CD4-positive, alpha-beta memory T cell (primary cell): Measurements from ENCODE around the gene ADGRG2. TPM values are rescaled to one million over a fixed set of nuclear protein-coding genes. Genes with fewer than 3 reads are reported as not detected.

Source experiments
- CTCF ChIA-PET: fragments of 350-600 bp; sonication (Branson Sonifier 250); formaldehyde crosslinking; loops from one replicate; lab custom pipeline; 2021; ENCODE audit warnings: inconsistent platforms; ENCODE audit not compliant: partially characterized antibody; lab: Charles Lee
- POLR2A ChIA-PET: fragments of 350-600 bp; sonication (Branson Sonifier 250); formaldehyde crosslinking; loops from one replicate; lab custom pipeline; 2021; ENCODE audit not compliant: partially characterized antibody; lab: Charles Lee
- DNase-seq, 5 donors: peaks; one replicate each; pipeline versions ENCODE4 v3.0.0 to v3.0.0-alpha.2; 2020 to 2022; ENCODE audit warnings: mixed read lengths in 1 of 5
- H3K27ac ChIP-seq: one replicate; pipeline ENCODE4 v1.7.0; 2013; ENCODE audit warnings: low read depth, low read length
- H3K27me3 ChIP-seq: 2 replicates; pipeline ENCODE4 v1.7.0; 2013; ENCODE audit warnings: mild to moderate bottlenecking, low read length, moderate library complexity; ENCODE audit not compliant: insufficient read depth
- H3K36me3 ChIP-seq: 2 replicates; pipeline ENCODE4 v1.7.0; 2013; ENCODE audit warnings: mild to moderate bottlenecking, low read length, moderate library complexity; ENCODE audit not compliant: insufficient read depth
- H3K4me1 ChIP-seq: 2 replicates; pipeline ENCODE4 v1.7.0; 2013; ENCODE audit warnings: mild to moderate bottlenecking, low read length, moderate library complexity; ENCODE audit not compliant: insufficient read depth
- H3K4me3 ChIP-seq, 2 donors: one replicate each; pipeline ENCODE4 v1.7.0; 2013; ENCODE audit warnings: low read length in 2 of 2, mild to moderate bottlenecking in 1 of 2
- H3K9me3 ChIP-seq, 2 donors: one replicate each; pipeline ENCODE4 v1.7.0; 2013; ENCODE audit warnings: low read length in 2 of 2, control low read depth in 1 of 2; ENCODE audit not compliant: control insufficient read depth in 1 of 2
- H3K27ac Mint-ChIP-seq, 7 donors: one replicate each; pipeline ENCODE4 v1.8.0; 2020 to 2021; ENCODE audit warnings: mixed read lengths in 7 of 7, mild to moderate bottlenecking in 6 of 7, inconsistent platforms in 3 of 7, moderate library complexity in 3 of 7
- H3K27me3 Mint-ChIP-seq, 2 donors: one replicate each; pipeline ENCODE4 v1.8.0; 2020 to 2021; ENCODE audit warnings: mixed read lengths in 2 of 2
- H3K36me3 Mint-ChIP-seq, 2 donors: one replicate each; pipeline ENCODE4 v1.8.0; 2020 to 2021; ENCODE audit warnings: mixed read lengths in 2 of 2, inconsistent platforms in 1 of 2, mild to moderate bottlenecking in 1 of 2
- H3K4me1 Mint-ChIP-seq, 4 donors: one replicate each; pipeline ENCODE4 v1.8.0; 2020 to 2021; ENCODE audit warnings: mixed read lengths in 4 of 4, mild to moderate bottlenecking in 1 of 4
- H3K4me3 Mint-ChIP-seq, 8 donors: one replicate each; pipeline ENCODE4 v1.8.0; 2020 to 2021; ENCODE audit warnings: mixed read lengths in 8 of 8, mild to moderate bottlenecking in 7 of 8, moderate library complexity in 6 of 8, inconsistent platforms in 3 of 8
- H3K9me3 Mint-ChIP-seq, 8 donors: one replicate each; pipeline ENCODE4 v1.8.0; 2020 to 2021; ENCODE audit warnings: mixed read lengths in 8 of 8, mild to moderate bottlenecking in 5 of 8, inconsistent platforms in 3 of 8, moderate library complexity in 1 of 8
- intact Hi-C: fragments of 100-400 bp; cut with micrococcal nuclease; formaldehyde crosslinking; loops from one replicate; pipeline ENCODE4 v1.15.1; 2023
- polyA plus RNA-seq, 2 donors: library from polyadenylated mRNA; unstranded; fragments of 300-500 nt; fragmentation: Illumina TruSeq; gene quantifications; one replicate each; pipeline ENCODE4 v1.2.3, GENCODE V29; 2021
- total RNA-seq, 2 experiments: library from RNA; stranded (reverse); gene quantifications; one replicate each; pipeline ENCODE4 v1.2.3, GENCODE V29; 2021

Gene ADGRG2
- total and polyA plus RNA-seq, 4 experiments from 2014 or later, result not detected

- no peaks in the 10 kb centered on the region for H3K36me3 ChIP-seq
- CTCF ChIA-PET, result no interaction called here
- no peaks in the 10 kb centered on the region for H3K27me3 ChIP-seq
- peaks cover 0 to 6% (median 2%) of the 10 kb centered on the region in 8 donors for H3K9me3 Mint-ChIP-seq
- intact Hi-C loops, result no loop called here
- H3K27me3 Mint-ChIP-seq, result peaks cover 12 to 22% of the 10 kb centered on the region in 2 donors
- H3K27ac ChIP-seq, result no peak overlapping the region
- H3K27ac Mint-ChIP-seq, result no peak overlapping the region
- H3K36me3 Mint-ChIP-seq, result no peaks in the 10 kb centered on the region
- H3K4me3 ChIP-seq, result no peak overlapping the region
- DNase-seq, result no peak
- no peaks in the 10 kb centered on the region for H3K4me1 ChIP-seq
- H3K4me1 Mint-ChIP-seq, result no peaks in the 10 kb centered on the region
- H3K9me3 ChIP-seq, result no peaks in the 10 kb centered on the region
- POLR2A ChIA-PET, result no interaction called here
- H3K4me3 Mint-ChIP-seq, result no peak overlapping the region
Observed at GRCh38 chrX:19107035-19107434, 15.2 kb downstream of the ADGRG2 start.

- H3K27ac Mint-ChIP-seq, result no peak overlapping the region
- peaks cover 0 to 8% (median under 1%) of the 10 kb centered on the region in 8 donors for H3K9me3 Mint-ChIP-seq
- no peak for DNase-seq
- Histone ChIP-seq H3K4me1 (no peaks in the 10 kb centered on the region), H3K27ac (no peak overlapping the region), H3K9me3 (no peaks in the 10 kb centered on the region), H3K4me3 (no peak overlapping the region), H3K27me3 (no peaks in the 10 kb centered on the region), H3K36me3 (no peaks in the 10 kb centered on the region)
- intact Hi-C loops, result no loop called here
- no peaks in the 10 kb centered on the region for H3K4me1 Mint-ChIP-seq
- H3K4me3 Mint-ChIP-seq, result no peak overlapping the region
- ChIA-PET POLR2A (no interaction called here), CTCF (no interaction called here)
- no peaks in the 10 kb centered on the region for H3K36me3 Mint-ChIP-seq
- H3K27me3 Mint-ChIP-seq, result peaks cover 0 to 1% of the 10 kb centered on the region in 2 donors
Observed at GRCh38 chrX:19100586-19100985, 21.7 kb downstream of the ADGRG2 start.

GRCh38 chrX:19097553-19098283 lies 24.6 kb downstream of the ADGRG2 start:
- no peaks in the 10 kb centered on the region for H3K36me3 Mint-ChIP-seq
- Histone ChIP-seq H3K4me1 (no peaks in the 10 kb centered on the region), H3K36me3 (no peaks in the 10 kb centered on the region), H3K4me3 (no peak overlapping the region), H3K27me3 (no peaks in the 10 kb centered on the region), H3K9me3 (no peaks in the 10 kb centered on the region), H3K27ac (no peak overlapping the region)
- H3K27ac Mint-ChIP-seq, result no peak overlapping the region
- CTCF ChIA-PET, result no interaction called here
- H3K9me3 Mint-ChIP-seq, result peaks cover 0 to 8% (median 0%) of the 10 kb centered on the region in 8 donors
- peaks cover 0 to 1% of the 10 kb centered on the region in 2 donors for H3K27me3 Mint-ChIP-seq
- POLR2A ChIA-PET, result no interaction called here
- DNase-seq, result no peak
- no peak overlapping the region for H3K4me3 Mint-ChIP-seq
- no peaks in the 10 kb centered on the region for H3K4me1 Mint-ChIP-seq
- intact Hi-C loops, result no loop called here

GRCh38 chrX:19096586-19096985 lies 25.7 kb downstream of the ADGRG2 start:
- Mint-ChIP-seq H3K4me1 (no peaks in the 10 kb centered on the region), H3K4me3 (no peak overlapping the region), H3K27me3 (peaks cover 0 to 1% of the 10 kb centered on the region in 2 donors), H3K36me3 (no peaks in the 10 kb centered on the region), H3K27ac (no peak overlapping the region), H3K9me3 (peaks cover 0 to 8% (median 1%) of the 10 kb centered on the region in 8 donors)
- H3K9me3 ChIP-seq, result no peaks in the 10 kb centered on the region
- no peaks in the 10 kb centered on the region for H3K27me3 ChIP-seq
- ChIA-PET CTCF (no interaction called here), POLR2A (no interaction called here)
- no peaks in the 10 kb centered on the region for H3K4me1 ChIP-seq
- H3K27ac ChIP-seq, result no peak overlapping the region
- no peak overlapping the region for H3K4me3 ChIP-seq
- H3K36me3 ChIP-seq, result no peaks in the 10 kb centered on the region
- DNase-seq, result no peak
- intact Hi-C loops, result no loop called here

GRCh38 chrX:19094654-19095053 lies 27.6 kb downstream of the ADGRG2 start:
- no peak overlapping the region for H3K4me3 Mint-ChIP-seq
- intact Hi-C loops, result no loop called here
- Histone ChIP-seq H3K36me3 (no peaks in the 10 kb centered on the region), H3K27me3 (no peaks in the 10 kb centered on the region), H3K4me1 (no peaks in the 10 kb centered on the region), H3K9me3 (no peaks in the 10 kb centered on the region), H3K4me3 (no peak overlapping the region), H3K27ac (no peak overlapping the region)
- H3K27me3 Mint-ChIP-seq, result peaks cover 3% of the 10 kb centered on the region in 2 donors
- no peak overlapping the region for H3K27ac Mint-ChIP-seq
- POLR2A ChIA-PET, result no interaction called here
- no peaks in the 10 kb centered on the region for H3K36me3 Mint-ChIP-seq
- H3K9me3 Mint-ChIP-seq, result peaks cover 3 to 15% (median 12%) of the 10 kb centered on the region in 8 donors
- DNase-seq, result no peak
- CTCF ChIA-PET, result no interaction called here
- H3K4me1 Mint-ChIP-seq, result no peaks in the 10 kb centered on the region

GRCh38 chrX:19091596-19091995 lies 30.7 kb downstream of the ADGRG2 start:
- no peak for DNase-seq
- no peaks in the 10 kb centered on the region for H3K4me1 ChIP-seq
- no peaks in the 10 kb centered on the region for H3K9me3 ChIP-seq
- H3K27me3 Mint-ChIP-seq, result peaks cover 3% of the 10 kb centered on the region in 2 donors
- no peak overlapping the region for H3K4me3 Mint-ChIP-seq
- H3K4me3 ChIP-seq, result no peak overlapping the region
- ChIA-PET POLR2A (no interaction called here), CTCF (no interaction called here)
- no peak overlapping the region for H3K27ac Mint-ChIP-seq
- H3K36me3 ChIP-seq, result no peaks in the 10 kb centered on the region
- intact Hi-C loops, result no loop called here
- H3K27ac ChIP-seq, result no peak overlapping the region
- no peaks in the 10 kb centered on the region for H3K4me1 Mint-ChIP-seq
- H3K27me3 ChIP-seq, result no peaks in the 10 kb centered on the region
- peaks cover 3 to 25% (median 23%) of the 10 kb centered on the region in 8 donors for H3K9me3 Mint-ChIP-seq
- H3K36me3 Mint-ChIP-seq, result no peaks in the 10 kb centered on the region

- peaks cover 3% of the 10 kb centered on the region in 2 donors for H3K27me3 Mint-ChIP-seq
- DNase-seq, result no peak
- intact Hi-C loops, result no loop called here
- ChIA-PET CTCF (no interaction called here), POLR2A (no interaction called here)
- H3K9me3 Mint-ChIP-seq, result peaks cover 3 to 28% (median 23%) of the 10 kb centered on the region in 8 donors
- H3K27ac Mint-ChIP-seq, result no peak overlapping the region
- H3K27me3 ChIP-seq, result no peaks in the 10 kb centered on the region
- H3K36me3 ChIP-seq, result no peaks in the 10 kb centered on the region
- H3K4me1 ChIP-seq, result no peaks in the 10 kb centered on the region
- no peaks in the 10 kb centered on the region for H3K9me3 ChIP-seq
- H3K27ac ChIP-seq, result no peak overlapping the region
- no peak overlapping the region for H3K4me3 Mint-ChIP-seq
- H3K4me3 ChIP-seq, result no peak overlapping the region
- no peaks in the 10 kb centered on the region for H3K4me1 Mint-ChIP-seq
- H3K36me3 Mint-ChIP-seq, result no peaks in the 10 kb centered on the region
Observed at GRCh38 chrX:19089555-19090040, 32.7 kb downstream of the ADGRG2 start.
